ENCODE data around the gene PATE1. TPM values are rescaled to one million over a fixed set of nuclear protein-coding genes. Genes with fewer than 3 reads are reported as not detected.
A peak's percentile ranks its signal among the peaks of the same experiment; 100 is the strongest.
"Not testable (repeated sequence)": the region's sequence is repeated elsewhere in the genome, so short reads cannot be mapped to it uniquely, and the experiment has no call there.

Gene PATE1, protein sequence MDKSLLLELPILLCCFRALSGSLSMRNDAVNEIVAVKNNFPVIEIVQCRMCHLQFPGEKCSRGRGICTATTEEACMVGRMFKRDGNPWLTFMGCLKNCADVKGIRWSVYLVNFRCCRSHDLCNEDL
- under 1 TPM in 2 of 5 donors, not detected in 3; 0.14 to 0.19 TPM for polyA plus RNA-seq (ENCODE audit: insufficient read depth in 1 of 5, insufficient read length in 5 of 5, low replicate concordance in 1 of 5)
- long read RNA-seq, donor 1 = 0 reads
- long read RNA-seq, donor 2 = 0 reads
- long read RNA-seq, donor 3 = 0 reads
- long read RNA-seq, donor 4 = 0 reads
- long read RNA-seq, donor 5 = 0 reads
- long read RNA-seq, donor 6 = 0 reads
- long read RNA-seq, donor 7 = 0 reads
- long read RNA-seq, donor 8 = 0 reads

DNA sequence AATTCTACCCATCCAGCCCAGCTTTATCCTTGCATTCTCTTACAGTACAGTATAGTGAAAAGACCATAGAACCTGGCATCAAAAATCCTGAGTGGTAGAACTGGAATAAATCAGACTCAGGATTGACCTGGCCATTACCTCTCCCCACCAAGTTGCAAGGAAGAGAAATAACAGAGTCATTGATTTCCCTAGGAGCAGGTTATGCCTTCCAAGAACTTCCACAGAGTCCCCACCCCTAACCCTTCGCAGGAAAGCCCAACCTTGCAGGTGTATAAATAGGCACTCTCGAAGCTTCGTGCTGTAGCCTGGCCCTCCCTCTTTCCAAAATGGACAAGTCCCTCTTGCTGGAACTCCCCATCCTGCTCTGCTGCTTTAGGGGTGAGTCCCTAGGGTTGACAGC is at the start of gene PATE1:
Gene PATE1, plus strand, starts transcription at position 301 of the 400 bp plus-strand sequence. Its CDS starts 26 bp downstream, at position 327.
- no peak for DNase-seq

- no peak for DNase-seq
Observed at GRCh38 chr11:125701018-125701610, 45.0 kb upstream of the PATE1 start.

DNA sequence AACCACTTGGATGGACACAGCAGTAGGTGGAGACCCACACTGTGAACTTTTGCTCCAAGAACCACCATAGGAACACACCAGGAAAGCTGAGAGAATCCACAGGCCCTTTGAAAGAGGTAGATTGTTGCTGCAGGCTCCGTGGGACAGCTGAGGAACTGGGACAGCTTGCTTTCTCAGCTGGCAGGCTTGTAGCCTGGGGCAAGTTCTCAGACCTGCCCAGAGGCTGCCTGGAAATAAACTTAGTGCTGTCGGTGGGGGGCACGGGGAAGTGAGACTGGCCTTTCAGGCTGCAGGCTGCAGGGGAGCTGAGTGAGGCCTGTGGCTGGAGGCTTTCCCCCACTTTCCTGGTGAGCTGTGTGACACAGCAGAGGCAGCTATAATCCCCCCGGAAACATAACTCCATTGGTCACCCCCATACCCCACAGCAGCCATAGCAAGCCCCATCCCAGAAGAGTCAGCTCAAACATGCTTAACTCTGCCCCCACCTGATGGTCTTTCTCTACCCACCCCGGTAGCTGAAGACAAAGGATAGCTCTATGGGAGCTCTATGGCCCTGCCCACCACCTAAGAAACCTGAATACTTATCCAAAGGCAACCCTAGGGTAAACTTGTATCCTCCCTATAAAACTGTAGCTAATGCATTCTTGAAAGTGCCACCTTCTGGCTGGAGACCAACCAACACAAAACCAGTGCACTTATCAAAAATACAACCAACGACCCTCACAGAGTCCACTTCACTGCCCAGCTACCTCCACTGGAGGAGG is 44.0 kb upstream of the PATE1 start:
- DNase-seq = no peak

GRCh38 chr11:125704686-125705085 is 41.4 kb upstream of the PATE1 start:
- DNase-seq = not testable (repeated sequence)

DNA sequence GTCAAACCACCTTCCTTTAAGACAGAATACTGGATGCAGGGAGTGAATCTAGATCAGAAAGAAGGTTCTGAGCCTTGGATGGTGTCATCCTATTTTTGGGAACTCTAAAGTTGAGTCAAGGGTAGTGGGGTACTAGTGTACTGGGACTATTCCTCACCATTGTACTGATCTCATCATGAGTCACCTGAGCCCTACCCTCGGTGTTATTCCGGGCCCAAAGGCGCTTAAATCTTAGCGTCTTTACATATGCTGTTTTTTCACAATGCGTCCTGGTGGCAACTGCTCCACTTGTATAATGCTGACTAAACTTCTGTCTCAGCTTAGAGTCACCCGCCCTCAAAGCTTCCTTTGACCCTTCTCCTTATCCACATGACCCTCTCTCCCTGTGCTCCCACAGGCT is 25.3 kb upstream of the PATE1 start:
- no peak for DNase-seq

DNA sequence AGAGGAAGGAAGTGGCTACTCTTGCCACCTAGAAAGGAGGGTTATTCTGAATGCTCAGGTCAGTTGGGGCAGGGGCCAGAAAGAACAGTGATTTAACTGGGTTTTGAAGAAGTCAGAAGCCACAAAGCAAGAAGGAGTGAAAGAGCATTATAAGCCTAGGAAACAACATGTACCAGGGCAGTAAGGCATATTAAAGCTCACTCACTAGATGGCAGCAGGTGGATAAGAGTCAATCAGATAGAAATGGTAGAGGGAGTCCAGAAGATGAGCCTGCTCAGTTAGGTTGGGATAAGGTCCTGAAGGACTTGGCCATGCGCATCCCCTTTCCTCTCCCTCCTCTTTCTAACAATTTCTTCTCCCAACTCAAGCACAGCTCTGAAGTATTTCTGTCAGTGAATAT is 22.0 kb upstream of the PATE1 start:
- no peak for DNase-seq

DNA sequence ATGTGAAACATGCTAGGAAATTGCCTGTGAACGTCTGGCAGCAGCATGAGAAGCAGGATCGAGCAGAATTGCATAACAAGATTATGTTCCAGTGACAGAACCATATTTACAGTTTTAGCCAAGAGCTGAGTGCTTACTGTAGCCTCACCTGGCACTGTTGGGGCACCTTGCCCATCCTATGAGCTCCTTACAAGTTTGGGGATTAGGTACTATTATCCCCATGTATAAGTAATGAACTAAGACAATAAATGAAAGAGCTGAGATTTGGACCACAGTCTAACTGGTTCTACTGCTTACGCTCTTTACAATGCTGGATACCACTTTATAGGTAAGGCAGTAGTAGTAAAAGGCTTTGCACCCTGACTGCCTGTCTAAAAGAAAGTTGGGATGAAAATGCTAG is 17.1 kb upstream of the PATE1 start:
- DNase-seq = no peak

DNA sequence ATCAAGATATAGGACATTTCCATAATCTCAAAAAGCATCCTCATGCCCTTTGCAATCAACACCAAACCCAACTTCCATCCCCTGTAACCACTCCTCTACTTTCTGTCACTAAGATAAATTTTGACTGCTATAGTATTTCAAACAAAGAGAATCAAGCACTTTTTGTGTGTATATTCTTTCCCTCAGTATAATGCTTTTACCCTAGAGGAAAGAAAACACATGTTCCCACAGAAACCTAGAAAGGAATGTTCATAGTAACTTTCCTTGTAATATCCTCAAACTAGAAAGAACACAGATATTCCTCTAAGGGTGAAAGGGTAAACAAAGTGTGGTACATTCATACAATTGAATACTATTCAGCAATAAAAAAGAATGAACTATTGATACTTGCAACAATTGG is 5.5 kb upstream of the PATE1 start:
- no peak for DNase-seq

DNA sequence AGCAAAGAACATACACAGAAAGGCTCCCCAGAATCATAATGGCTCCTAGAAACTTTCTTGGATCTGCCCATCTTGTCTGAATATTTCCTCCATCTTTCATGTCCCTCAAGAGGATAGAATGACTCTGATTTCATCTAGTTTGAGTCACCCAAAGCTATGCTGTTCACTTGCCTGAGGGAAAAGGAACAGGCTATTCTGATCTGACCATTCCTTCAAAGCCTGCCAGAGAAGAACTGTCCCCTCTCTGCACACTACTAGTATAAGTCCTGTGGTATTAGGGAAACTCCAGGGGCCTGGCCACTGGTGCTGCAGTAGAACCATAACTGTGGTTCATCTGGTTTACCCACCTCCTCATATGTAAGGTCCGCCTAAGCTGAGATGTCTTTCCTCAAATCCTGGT is 2.4 kb upstream of the PATE1 start:
- no peak for DNase-seq

GRCh38 chr11:125750629-125751028 is 4.5 kb downstream of the PATE1 start:
- no peak for DNase-seq

DNA sequence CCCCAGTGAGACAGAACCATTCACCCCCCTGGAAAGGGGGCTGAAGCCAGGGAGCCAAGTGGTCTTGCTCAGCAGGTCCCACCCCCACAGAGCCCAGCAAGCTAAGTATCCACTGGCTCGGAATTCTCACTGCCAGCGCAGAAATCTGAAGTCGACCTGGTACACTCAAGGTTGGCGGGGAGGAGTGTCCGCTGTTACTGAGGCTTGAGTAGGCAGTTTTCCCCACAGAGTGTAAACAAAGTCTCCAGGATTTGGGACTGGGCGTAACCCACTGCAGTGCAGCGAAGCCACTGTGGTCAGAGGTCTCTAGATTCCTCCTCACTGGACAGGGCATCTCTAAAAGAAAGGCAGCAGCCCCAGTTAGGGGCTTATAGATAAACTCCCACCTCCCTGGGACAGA is 10.0 kb downstream of the PATE1 start:
- DNase-seq = peak in 1 of 2 donors; percentile 9

GRCh38 chr11:125762445-125762844 is 16.4 kb downstream of the PATE1 start:
- DNase-seq = no peak

GRCh38 chr11:125763483-125763882 is 17.4 kb downstream of the PATE1 start:
- no peak for DNase-seq

- peak; percentile 3 to 9 for DNase-seq
Observed at GRCh38 chr11:125766251-125766650, 20.2 kb downstream of the PATE1 start.

- DNase-seq = peak in 1 of 2 donors; percentile 12
Observed at GRCh38 chr11:125768336-125769046, 22.4 kb downstream of the PATE1 start.

DNA sequence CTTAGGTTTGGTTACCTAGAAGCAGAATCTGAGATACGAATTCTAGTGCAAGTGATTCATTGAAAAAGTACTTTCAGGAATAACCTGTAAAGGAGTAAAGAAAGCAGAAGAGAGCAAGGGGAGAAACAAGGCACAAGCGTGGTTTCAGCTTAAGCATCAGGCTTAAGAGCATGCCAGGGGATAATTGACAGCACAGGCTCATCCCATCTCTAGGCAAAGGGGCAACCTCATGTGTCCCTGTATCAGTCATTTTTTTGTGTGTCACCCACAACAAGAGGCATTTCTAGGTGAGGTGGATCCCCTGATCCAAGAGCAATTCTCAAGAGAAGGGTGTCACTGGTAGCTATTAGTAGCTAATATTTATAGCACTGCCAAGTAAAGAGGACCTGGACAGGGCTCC is 24.5 kb downstream of the PATE1 start:
- DNase-seq = no peak

GRCh38 chr11:125772834-125773505 is 26.9 kb downstream of the PATE1 start:
- no peak for DNase-seq

- DNase-seq = no peak
Observed at GRCh38 chr11:125773516-125773915, 27.4 kb downstream of the PATE1 start.

DNA sequence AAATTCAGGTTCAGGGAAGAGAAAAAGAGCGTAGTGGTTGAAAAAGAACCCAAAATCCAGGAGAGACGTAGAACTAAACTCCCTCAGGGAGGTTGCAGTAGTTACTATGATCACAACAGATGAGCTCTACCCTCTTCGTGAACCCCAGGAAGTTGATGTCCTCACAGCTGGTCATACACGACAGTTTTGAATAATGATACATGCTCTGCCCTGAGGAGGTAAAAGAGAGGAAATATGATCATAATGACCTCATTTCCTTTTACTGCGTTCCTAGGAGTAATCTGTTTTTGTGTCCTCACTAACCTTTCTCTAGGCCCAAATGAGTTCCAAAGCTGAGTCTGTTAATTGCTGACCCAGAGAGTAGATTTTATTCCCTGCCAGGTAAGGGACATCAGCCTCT is 31.2 kb downstream of the PATE1 start:
- no peak for DNase-seq

DNA sequence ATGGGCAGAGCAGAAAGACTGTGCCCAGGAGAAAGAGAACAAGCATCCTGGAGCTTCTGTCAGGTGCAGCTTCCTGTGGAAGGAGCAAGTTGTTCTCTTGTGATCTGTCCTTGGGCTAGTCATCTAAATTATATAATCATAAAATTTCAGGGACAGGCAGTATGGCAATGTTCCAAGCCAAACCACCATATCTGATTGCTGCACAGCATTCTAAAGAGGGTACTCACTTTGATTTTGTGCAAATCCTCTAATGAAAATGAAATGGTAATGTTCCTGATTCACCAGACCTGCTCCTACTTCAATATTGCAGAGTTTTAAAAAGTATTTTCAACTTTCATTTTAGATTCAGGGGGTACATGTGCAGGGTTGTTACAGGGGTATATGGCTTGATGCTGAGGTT is 32.6 kb downstream of the PATE1 start, which contains the start of gene PATE2:
Gene PATE2, minus strand, starts transcription at position 101 of the 400 bp plus-strand sequence. Its CDS starts 55 bp downstream, at position 46.
- no peak for DNase-seq

DNA sequence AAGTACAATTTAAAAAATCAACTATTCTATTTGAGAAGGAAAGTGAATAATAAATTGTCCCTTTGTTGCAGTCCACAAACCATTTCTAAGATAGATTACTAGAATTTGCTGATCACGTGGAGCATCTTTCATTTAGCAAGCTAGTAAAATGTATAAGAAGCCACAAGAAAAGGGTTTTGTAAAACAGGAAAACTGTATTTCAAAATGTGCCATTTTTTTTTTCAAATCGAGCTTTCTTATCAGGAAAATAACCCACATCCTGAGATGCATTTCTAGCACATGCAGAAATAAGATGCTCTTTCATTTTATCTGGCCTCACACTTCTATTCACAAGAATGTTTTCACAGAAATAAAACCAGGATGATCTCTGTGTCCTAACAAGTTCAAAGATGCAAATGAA is 38.6 kb downstream of the PATE1 start:
- no peak for DNase-seq

All from right lung (tissue), 10 donors.